D341Med (cell line): Measurements from ENCODE around the gene PLA2G7.
"Not testable (repeated sequence)": the region's sequence is repeated elsewhere in the genome, so short reads cannot be mapped to it uniquely, and the experiment has no call there.

Source experiments
- DNase-seq: peaks from one replicate; pipeline ENCODE4 v3.0.0; 2012; ENCODE audit warnings: low spot score

PLA2G7 gene

GRCh38 chr6:46748940-46749503 is 13.8 kb upstream of the PLA2G7 start:
- DNase-seq = no peak

GRCh38 chr6:46746696-46747095 is 11.5 kb upstream of the PLA2G7 start, which contains the start of gene ANKRD66:
Gene ANKRD66, plus strand, starts transcription at chr6:46746933. Its CDS starts 5,016 bp downstream, at chr6:46751949.
- no peak for DNase-seq

DNA sequence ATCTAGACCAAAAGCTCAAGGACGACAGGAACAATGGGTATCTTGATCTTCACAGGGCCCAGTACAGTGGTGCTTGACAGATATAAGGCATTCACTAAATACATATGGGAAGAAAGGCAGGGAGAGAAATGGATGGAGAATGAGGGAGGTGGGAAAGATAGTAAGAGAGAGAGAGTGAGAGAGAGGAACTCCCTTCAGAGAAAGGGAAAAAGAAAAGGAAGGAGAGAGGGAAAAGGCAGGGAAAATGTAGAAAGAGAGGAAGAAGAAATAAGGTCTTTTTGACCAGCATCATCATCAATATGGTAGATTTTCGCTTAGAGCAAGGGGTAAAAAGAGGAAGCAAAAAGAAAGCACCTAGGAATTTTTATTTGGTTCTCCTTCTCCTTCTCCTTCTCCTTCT is 10.8 kb upstream of the PLA2G7 start:
- no peak for DNase-seq

- not testable (repeated sequence) for DNase-seq
Measured at GRCh38 chr6:46744159-46744725, 9.1 kb upstream of the PLA2G7 start.

- DNase-seq = no peak
Measured at GRCh38 chr6:46743425-46744158, 8.4 kb upstream of the PLA2G7 start.

GRCh38 chr6:46741910-46742309 is 6.7 kb upstream of the PLA2G7 start:
- no peak for DNase-seq

- DNase-seq = no peak
Measured at GRCh38 chr6:46741482-46741881, 6.3 kb upstream of the PLA2G7 start.

GRCh38 chr6:46736906-46737305 is 1.7 kb upstream of the PLA2G7 start:
- DNase-seq = no peak

- DNase-seq = no peak
Measured at GRCh38 chr6:46735720-46736031, 501 bp upstream of the PLA2G7 start.

GRCh38 chr6:46733341-46733801 is 1.8 kb downstream of the PLA2G7 start:
- no peak for DNase-seq

GRCh38 chr6:46730921-46731461 is 4.2 kb downstream of the PLA2G7 start:
- DNase-seq = no peak

- DNase-seq = no peak
Measured at GRCh38 chr6:46729787-46730326, 5.3 kb downstream of the PLA2G7 start.

GRCh38 chr6:46720401-46720800 is 14.8 kb downstream of the PLA2G7 start:
- DNase-seq = no peak

GRCh38 chr6:46719099-46719498 is 16.1 kb downstream of the PLA2G7 start:
- DNase-seq = no peak

DNA sequence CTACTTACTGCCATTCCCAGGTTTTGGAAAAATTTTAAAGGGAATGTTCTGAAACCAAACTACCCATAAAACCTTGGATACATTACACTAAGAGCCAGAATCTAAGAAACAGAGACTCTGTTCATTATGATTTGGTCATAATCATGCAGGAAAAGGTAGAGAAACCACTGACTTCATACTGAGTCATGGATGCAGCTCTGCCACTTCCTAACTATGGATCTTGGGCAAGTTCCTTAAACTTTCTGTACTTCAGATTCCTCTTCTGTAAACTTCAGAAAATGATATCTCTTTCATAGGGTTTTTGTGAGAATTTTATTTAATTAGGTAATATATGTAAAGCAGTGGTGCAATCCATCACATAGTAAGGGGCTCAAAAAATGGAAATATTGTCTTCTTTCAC is 20.0 kb downstream of the PLA2G7 start:
- DNase-seq = no peak

GRCh38 chr6:46711491-46711890 is 23.7 kb downstream of the PLA2G7 start:
- no peak for DNase-seq

- no peak for DNase-seq
Measured at GRCh38 chr6:46706464-46706863, 28.7 kb downstream of the PLA2G7 start.

DNA sequence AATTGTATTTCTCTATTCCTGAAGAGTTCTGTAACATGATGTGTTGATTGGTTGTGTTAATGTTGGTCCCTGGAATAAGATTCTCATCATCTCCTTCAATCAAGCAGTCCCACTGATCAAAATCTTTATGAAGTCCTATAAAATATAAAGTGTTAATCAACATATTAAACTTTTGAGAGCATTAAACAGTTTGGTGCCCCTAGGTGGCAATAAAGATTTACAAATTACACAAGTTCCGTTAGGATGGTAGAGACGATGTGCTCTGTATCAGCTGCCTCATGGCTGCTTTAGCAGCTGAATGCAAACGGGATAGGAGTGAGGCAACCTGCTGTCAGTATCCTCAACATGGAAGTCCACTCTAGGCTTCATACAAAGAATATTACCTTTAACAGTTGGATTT is 30.6 kb downstream of the PLA2G7 start:
- DNase-seq = peak; percentile 41

DNA sequence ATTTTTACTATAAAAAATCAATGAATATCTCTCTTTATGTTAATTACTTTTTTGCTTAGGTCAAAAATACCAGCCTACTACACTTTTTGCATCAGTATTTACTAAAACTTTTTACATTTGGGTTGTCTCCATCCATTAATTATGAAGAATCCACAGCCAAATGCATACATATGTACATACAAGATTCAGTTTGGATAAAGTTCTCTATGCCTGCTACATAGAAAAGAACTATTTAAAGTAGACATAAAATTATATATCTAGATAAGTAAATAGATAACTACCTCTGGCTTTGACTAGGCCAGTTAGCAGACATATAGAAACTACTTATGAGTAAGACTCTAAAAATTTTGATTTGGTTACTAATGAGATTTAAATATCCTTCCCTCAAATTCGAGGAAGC is 35.2 kb downstream of the PLA2G7 start:
- DNase-seq = no peak

GRCh38 chr6:46690911-46691451 is 44.2 kb downstream of the PLA2G7 start:
- no peak for DNase-seq

DNA sequence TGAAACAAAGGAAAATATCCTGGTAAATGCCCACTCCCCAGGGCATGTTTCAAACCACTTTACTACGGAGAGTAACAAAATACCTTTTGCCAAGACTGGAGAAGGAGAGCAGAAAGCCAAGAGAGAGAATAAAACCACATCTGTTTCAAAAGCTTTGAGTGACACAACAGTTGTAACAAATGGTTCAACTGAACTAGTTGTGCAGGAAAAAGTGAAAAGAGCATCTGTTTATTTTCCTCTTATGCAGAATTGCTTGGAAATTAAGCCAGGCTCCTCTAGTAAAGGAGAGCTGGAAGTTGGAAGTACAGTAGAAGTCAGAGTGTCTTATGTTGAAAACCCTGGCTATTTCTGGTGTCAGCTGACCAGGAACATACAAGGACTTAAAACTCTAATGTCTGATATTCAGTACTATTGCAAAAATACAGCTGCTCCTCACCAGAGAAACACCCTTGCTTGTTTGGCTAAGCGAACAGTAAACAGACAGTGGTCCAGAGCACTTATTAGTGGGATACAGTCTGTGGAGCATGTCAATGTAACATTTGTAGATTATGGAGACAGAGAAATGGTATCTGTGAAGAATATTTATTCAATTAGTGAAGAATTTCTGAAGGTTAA is 44.9 kb downstream of the PLA2G7 start:
- no peak for DNase-seq

DNA sequence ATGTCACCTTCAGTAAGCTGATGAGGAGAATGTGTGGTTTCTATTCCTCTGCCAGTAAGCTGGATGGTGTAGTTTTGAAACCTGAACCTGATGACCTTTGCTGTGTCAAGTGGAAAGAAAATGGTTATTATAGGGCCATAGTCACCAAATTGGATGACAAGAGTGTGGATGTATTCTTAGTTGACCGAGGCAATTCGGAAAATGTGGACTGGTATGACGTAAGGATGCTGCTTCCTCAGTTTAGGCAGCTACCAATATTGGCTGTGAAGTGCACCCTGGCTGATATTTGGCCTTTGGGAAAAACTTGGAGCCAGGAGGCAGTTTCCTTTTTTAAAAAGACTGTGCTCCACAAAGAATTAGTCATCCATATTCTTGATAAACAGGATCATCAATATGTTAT is 45.5 kb downstream of the PLA2G7 start:
- DNase-seq = no peak
